ENCODE data around the gene TBX10.

DNA sequence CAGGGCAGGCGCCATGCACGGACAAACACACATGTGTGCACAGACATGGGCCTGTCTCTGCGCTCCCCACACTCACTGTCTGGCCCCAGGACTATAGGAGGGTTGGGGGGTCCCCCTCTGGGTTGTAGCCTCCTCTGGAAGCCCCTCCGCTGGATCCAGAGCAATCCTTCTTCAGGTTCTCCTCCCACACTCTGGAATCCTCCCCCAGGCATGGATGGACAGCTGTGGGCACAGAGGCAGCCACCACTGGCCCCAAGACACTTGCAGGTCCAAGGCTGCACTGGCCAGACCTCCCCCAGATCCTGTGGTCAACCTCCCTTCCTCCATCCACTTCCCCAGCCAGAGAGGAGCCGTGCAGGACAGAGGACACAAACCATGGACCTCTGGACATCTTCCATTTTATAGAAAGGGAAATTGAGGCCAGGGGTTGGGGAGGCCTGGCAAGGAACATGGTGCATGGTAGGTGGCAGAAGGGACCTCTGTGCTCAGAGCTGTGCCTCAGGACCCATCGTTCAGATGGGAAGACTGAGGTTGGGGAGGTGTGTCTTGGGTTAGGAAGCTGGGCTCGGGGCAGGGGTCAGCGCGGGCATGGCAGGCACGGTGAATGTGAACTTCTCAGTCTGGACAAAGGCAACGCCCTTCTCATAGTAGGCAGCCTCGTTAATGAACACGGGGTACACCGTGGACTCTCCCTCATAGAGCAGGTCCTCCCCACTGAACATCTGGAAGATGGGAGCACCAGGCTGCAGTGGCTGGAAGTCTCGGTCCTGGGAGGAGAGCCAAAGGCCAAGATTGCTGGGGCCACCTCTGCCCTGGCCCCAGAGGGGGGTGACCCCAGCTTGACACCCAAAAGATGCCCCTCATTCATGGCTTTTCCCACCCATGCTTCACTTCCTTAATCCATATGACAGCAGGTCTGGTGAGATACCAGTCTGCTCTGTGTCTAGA lies 2.9 kb upstream of the TBX10 start:
- TF ChIP-seq, protein P1, sequence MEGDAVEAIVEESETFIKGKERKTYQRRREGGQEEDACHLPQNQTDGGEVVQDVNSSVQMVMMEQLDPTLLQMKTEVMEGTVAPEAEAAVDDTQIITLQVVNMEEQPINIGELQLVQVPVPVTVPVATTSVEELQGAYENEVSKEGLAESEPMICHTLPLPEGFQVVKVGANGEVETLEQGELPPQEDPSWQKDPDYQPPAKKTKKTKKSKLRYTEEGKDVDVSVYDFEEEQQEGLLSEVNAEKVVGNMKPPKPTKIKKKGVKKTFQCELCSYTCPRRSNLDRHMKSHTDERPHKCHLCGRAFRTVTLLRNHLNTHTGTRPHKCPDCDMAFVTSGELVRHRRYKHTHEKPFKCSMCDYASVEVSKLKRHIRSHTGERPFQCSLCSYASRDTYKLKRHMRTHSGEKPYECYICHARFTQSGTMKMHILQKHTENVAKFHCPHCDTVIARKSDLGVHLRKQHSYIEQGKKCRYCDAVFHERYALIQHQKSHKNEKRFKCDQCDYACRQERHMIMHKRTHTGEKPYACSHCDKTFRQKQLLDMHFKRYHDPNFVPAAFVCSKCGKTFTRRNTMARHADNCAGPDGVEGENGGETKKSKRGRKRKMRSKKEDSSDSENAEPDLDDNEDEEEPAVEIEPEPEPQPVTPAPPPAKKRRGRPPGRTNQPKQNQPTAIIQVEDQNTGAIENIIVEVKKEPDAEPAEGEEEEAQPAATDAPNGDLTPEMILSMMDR (conservative IDR thresholded peaks at IDR 0.05; ENCODE audit: low read depth, low read length): no peak
- no peak for TF ChIP-seq EZH2 (IDR thresholded peaks at IDR 0.05; ENCODE audit: borderline replicate concordance, low read depth, low read length, poor library complexity, severe bottlenecking)

Measured in A673 (cell line).